GM19025 (cell line): ENCODE data around the gene LGR4.

ENCODE experiments used
- ATAC-seq: cut with Tn5 transposase; IDR thresholded peaks from one replicate; pipeline ENCODE4 v1.9.1; 2021; ENCODE audit warnings: mild to moderate bottlenecking, low read depth, moderate library complexity; ENCODE audit not compliant: unreplicated experiment

Gene LGR4

GRCh38 chr11:27489092-27489491, 16.5 kb upstream of the LGR4 start:
- ATAC-seq: no peak

DNA sequence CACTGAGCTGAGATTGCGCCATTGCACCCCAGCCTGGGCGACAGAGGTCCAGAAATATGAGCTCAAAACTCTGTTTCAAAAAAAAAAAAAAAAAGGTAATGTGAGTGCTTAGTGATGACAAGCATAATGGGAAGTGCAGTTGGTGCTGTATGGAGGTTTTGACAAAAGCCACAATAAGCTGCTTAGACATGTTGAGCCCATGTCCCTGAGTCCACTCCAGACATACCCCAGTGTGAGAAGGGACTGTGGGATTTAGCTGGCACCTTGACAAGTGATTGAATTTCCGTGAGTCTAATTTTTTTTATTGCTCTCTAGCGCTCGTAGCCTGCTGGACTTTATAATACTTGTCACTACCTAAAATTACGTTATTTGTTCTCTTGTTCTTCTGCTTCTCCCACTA, 15.1 kb upstream of the LGR4 start:
- no peak for ATAC-seq

DNA sequence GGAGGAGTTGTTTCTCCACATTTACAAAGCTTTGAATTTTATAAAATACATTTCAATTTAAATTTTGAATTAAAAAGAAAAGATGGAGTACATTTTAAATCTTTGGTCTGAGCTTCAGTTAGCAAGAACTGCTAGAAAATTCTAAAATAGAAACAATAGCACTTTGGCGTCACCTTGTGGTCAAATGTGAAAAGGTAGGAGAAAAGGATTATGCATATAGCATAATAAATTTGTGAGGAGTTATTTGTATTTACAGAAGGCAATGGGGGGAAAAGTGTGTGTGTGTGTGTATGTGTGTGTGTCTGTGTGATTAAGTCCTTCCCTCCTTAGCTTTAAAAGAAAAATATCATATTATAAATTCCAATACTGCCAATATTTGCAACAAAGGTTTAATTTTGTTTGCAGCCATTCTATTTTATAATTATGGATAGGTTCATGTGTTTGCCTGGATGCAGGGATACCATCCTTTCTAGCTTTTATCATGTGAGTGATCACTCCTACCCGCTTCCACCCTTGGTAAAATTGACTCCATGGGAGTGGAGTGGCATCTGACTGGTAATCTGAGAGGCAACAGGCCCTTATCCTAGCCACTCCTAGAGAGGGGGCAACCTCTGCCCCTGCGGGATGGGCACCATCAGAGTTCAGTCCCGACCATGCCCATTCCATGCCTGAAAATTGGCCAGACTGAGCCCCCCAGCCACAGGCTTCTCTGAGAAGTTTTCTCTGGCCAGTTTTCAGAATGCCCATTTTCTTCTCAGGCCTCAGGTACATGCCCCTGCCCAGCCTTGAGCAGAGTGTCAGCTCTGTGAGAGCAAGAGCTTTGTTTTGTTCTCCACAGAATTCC, 13.6 kb upstream of the LGR4 start:
- no peak for ATAC-seq

- ATAC-seq: no peak
Measured at GRCh38 chr11:27482793-27483192, 10.2 kb upstream of the LGR4 start.

GRCh38 chr11:27481992-27482391, 9.4 kb upstream of the LGR4 start:
- ATAC-seq: no peak

- ATAC-seq: no peak
Measured at GRCh38 chr11:27477831-27478230, 5.2 kb upstream of the LGR4 start.

- no peak for ATAC-seq
Measured at GRCh38 chr11:27477243-27477642, 4.7 kb upstream of the LGR4 start.

GRCh38 chr11:27475622-27476021, 3.0 kb upstream of the LGR4 start:
- ATAC-seq: no peak

DNA sequence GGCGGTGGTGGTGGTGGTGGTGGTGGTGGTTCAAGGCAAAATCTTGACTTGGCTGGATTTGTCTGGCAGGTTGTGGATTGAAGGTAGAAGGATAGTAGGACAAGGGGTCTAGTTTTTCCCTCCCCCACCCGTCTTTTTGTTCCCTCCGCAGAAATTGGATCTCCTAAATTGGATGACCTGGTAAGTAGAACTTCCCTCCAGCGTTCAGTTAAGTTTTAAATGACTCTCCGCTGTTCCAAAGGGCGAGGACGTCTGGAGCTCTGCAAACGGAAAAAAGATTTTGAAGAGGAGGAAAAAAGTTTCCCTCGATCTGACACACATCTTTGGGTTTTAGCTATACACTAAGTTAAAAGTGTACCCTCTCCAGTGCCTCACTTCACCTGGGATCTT, 422 bp upstream of the LGR4 start:
- no peak for ATAC-seq

- peak; percentile 54 for ATAC-seq
Measured at GRCh38 chr11:27471589-27472397, 797 bp downstream of the LGR4 start.

- ATAC-seq: no peak
Measured at GRCh38 chr11:27470826-27471588, 1.6 kb downstream of the LGR4 start.

GRCh38 chr11:27470166-27470565, 2.4 kb downstream of the LGR4 start:
- no peak for ATAC-seq

GRCh38 chr11:27468995-27469695, 3.4 kb downstream of the LGR4 start:
- ATAC-seq: no peak

DNA sequence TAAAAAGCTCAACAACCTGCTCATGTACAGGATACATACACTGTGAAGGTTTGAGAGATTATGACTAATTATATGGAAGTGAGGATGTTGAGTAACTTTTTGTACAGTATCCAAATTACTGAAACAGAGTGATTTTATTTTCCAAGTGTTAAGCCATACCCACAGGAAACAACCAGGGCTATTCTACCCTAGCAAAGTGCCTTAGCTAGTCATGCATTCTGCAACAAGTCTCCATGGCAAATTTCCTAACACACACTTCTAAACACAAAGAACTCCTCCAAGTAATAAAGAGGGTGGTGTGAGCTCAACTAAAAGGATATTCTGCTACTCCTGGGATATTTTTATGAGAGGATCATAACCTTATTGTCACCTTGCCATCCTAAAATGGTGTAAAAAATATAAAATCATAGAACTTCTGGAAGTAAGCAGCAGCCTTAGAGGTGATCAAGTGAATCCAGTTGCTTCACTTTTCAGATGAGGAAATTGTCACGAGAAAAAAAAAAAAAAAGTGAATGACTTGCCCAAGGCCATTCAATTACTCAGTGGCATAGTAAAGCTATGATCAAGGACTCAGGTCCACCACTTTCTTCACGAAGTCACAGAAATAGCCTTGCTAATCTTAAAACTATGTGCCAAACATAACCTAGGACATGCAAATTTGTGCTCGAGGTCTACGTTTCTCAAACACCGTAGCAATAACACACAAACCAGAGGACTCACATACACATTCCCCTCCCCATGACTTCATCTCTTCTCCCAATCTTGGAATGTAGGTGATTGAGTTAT, 4.2 kb downstream of the LGR4 start:
- ATAC-seq: no peak

- no peak for ATAC-seq
Measured at GRCh38 chr11:27467181-27467913, 5.2 kb downstream of the LGR4 start.

GRCh38 chr11:27466363-27466762, 6.2 kb downstream of the LGR4 start:
- no peak for ATAC-seq

- ATAC-seq: no peak
Measured at GRCh38 chr11:27465629-27466028, 7.0 kb downstream of the LGR4 start.

DNA sequence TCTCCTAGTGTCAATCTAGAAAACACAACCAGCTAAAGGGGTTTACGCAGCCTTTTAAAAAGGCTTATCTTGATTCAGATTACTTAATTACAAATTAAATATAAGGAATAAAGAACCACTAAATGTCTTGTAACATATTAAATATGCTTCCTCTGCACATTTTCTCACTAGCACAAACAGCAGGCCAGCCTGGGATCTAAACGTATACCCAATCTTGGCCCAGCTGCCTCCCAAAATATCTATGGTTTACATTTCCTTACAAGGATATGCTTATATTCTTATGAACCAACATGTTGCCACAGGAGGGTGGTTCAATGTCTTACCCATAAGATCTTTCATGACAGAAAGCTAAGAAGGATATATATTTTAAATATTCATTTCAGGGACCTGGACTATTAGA, 7.7 kb downstream of the LGR4 start:
- ATAC-seq: no peak

DNA sequence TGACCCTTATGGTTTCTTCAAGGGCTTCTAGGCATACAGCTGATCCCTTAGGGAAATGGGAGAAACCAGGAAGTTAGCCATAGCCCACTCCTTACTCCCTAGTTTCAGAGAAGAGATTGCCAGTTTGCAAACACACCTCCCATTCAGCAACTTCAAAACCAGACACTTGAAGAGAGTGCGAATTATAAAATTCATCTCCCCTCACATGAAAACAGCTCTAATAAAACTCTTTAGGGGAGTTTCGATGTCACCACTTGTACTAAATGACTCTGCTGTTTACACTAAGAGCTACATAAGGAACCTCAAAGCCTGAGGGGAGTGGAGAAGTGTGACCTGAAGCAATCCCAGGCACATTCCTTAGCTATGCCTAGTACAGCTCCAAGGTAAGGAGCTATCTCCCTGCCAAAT, 8.3 kb downstream of the LGR4 start:
- no peak for ATAC-seq
